HG03565 (cell line): ENCODE data around the gene GALR1.

Source experiments
- ATAC-seq: cut with Tn5 transposase; IDR thresholded peaks from one replicate; pipeline ENCODE4 v1.9.1; 2021; ENCODE audit warnings: mild to moderate bottlenecking, moderate library complexity; ENCODE audit not compliant: unreplicated experiment

The GALR1 gene

GRCh38 chr18:77320971-77321559 lies 71.4 kb downstream of the GALR1 start:
- ATAC-seq = no peak

- ATAC-seq = no peak
Measured at GRCh38 chr18:77321823-77322805, 72.5 kb downstream of the GALR1 start.

- no peak for ATAC-seq
Measured at GRCh38 chr18:77323640-77324299, 74.1 kb downstream of the GALR1 start.
